ENCODE results near the gene ZNF215.

DNA sequence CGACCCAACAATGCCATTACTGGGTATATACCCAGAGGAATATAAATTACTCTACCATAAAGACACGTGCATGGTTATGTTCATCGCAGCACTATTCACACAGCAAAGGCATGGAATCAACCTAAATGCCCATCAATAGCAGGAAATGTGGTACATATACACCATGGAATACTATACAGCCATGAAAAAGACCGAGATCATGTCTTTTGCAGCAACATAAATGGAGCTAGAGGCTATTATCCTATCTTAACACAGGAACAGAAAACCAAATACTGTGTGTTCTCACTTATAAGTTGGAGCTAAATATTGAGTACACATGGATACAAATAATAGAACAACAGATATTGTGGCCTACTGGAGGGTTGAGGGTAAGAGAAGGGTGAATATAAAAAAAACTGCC, 37.4 kb upstream of the ZNF215 start:
- TF ChIP-seq RFX5 (IDR thresholded peaks at IDR 0.05; ENCODE audit: low read depth, low read length) (no peak), BHLHE40 (IDR thresholded peaks at IDR 0.05; ENCODE audit: low read depth, low read length) (no peak), CEBPB (IDR thresholded peaks at IDR 0.05; ENCODE audit: low read depth, low read length) (no peak), RAD21 (IDR thresholded peaks at IDR 0.05; ENCODE audit: low read length) (no peak)
- TF ChIP-seq, protein P1, sequence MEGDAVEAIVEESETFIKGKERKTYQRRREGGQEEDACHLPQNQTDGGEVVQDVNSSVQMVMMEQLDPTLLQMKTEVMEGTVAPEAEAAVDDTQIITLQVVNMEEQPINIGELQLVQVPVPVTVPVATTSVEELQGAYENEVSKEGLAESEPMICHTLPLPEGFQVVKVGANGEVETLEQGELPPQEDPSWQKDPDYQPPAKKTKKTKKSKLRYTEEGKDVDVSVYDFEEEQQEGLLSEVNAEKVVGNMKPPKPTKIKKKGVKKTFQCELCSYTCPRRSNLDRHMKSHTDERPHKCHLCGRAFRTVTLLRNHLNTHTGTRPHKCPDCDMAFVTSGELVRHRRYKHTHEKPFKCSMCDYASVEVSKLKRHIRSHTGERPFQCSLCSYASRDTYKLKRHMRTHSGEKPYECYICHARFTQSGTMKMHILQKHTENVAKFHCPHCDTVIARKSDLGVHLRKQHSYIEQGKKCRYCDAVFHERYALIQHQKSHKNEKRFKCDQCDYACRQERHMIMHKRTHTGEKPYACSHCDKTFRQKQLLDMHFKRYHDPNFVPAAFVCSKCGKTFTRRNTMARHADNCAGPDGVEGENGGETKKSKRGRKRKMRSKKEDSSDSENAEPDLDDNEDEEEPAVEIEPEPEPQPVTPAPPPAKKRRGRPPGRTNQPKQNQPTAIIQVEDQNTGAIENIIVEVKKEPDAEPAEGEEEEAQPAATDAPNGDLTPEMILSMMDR (conservative IDR thresholded peaks at IDR 0.05; ENCODE audit: low read depth, low read length), result no peak

Data from IMR-90 (cell line).